Peyer's patch (tissue), 4 donors: ENCODE measurements around the gene LAMA5.

Experiments used
- POLR2A ChIP-seq, 2 donors: fragments of 450-650 bp; IDR thresholded peaks; one replicate each; pipeline ENCODE4 v1.5.1; 2017; ENCODE audit warnings: antibody characterized with exemption in 2 of 2, mild to moderate bottlenecking in 2 of 2, moderate library complexity in 2 of 2
- TF ChIP-seq, protein P1 (sequence below), 6 experiments: fragments of 450-650 bp in 4 of 6; fragments of 200-600 bp in 2 of 6; sonication (generic) in 1 of 6; IDR thresholded peaks; one replicate each; pipeline ENCODE4 v1.5.1; 2017 to 2019; ENCODE audit warnings: antibody characterized with exemption in 6 of 6, mild to moderate bottlenecking in 3 of 6, moderate library complexity in 1 of 6

DNA sequence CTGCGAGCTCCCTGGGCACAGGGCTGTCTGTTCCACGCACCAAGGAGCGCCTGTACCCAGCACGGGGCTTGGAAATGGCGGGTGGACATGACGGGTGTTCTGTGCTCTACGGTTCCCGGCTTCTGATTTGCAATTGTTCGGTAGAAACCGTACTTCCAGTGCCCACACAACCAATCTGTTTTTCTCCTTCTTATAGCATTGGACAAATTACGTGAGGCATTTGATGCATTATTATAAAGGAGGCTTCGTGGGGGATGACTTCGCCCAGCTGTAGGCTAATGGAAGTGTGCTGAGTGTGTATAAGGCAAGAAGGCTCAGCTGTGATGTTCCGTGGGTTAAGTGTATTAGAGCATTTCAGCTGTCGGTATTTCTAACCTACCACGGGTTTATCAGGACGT is 10.0 kb upstream of the LAMA5 start:
- TF ChIP-seq, protein P1, sequence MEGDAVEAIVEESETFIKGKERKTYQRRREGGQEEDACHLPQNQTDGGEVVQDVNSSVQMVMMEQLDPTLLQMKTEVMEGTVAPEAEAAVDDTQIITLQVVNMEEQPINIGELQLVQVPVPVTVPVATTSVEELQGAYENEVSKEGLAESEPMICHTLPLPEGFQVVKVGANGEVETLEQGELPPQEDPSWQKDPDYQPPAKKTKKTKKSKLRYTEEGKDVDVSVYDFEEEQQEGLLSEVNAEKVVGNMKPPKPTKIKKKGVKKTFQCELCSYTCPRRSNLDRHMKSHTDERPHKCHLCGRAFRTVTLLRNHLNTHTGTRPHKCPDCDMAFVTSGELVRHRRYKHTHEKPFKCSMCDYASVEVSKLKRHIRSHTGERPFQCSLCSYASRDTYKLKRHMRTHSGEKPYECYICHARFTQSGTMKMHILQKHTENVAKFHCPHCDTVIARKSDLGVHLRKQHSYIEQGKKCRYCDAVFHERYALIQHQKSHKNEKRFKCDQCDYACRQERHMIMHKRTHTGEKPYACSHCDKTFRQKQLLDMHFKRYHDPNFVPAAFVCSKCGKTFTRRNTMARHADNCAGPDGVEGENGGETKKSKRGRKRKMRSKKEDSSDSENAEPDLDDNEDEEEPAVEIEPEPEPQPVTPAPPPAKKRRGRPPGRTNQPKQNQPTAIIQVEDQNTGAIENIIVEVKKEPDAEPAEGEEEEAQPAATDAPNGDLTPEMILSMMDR (IDR thresholded peaks at IDR 0.05), result no peak
- no peak for TF ChIP-seq POLR2A (IDR thresholded peaks at IDR 0.05)
